K562 treated with DMSO at 1 percent for 48 hours (cell line): ENCODE data around the gene ATP6V1G1. TPM values are rescaled to one million over a fixed set of nuclear protein-coding genes. Genes with fewer than 3 reads are reported as not detected.

Source experiments
- total RNA-seq: library from RNA; unstranded; fragments of 300-600 nt; gene quantifications from 2 replicates; pipeline ENCODE4 v1.2.3, GENCODE V29; 2022; ENCODE audit warnings: low replicate concordance; ENCODE audit errors: extremely low read depth

The ATP6V1G1 gene, protein sequence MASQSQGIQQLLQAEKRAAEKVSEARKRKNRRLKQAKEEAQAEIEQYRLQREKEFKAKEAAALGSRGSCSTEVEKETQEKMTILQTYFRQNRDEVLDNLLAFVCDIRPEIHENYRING
- not detected in 2 replicates for total RNA-seq

DNA sequence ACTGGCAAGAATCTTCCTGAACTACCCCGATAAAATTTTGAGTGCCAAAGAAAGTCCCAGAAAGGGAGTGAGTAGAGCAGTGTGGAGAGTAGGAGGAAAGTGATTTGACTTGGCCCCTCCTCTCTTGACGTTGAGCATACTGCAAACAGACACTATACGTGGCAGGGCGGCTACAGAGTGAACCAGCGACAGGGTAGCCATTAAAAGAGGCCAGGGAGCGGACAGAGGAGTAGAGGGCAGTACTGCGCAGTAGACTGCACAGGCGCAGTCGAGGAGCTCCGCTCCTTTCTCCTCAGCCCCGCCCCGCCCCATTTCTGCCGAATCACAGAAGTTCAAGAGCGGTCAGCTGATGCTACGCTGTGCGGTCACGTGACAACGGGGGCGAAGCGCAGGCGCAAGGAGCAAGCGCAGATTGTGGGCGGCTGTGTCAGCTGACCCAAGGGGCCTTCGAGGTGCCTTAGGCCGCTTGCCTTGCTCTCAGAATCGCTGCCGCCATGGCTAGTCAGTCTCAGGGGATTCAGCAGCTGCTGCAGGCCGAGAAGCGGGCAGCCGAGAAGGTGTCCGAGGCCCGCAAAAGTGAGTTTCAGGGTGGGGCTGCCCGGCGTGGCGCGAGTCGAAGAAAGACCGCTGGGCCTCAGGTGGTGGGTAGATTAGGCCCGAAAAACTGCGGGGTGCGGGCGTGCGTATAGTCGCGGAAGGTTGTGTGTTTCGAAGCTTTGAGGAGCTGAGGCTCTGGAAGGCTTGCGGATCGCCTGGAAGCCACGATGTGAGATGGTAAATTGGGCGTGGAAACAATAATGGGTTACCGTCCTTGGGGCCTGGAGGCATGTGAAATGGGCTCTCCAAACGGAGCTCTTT lies at the start of gene ATP6V1G1:
Gene ATP6V1G1 (plus strand): TSS at position 425 of the 858 bp plus-strand sequence. CDS start 70 bp downstream, at position 495.

Other genes with a start within 250 kb of the ATP6V1G1 start
- gene AKNA, start 199.8 kb upstream of the ATP6V1G1 start, total RNA-seq: not detected in 2 replicates
- gene WHRN, start 82.3 kb upstream of the ATP6V1G1 start, total RNA-seq: not detected in 2 replicates
- not detected in 2 replicates for gene TMEM268, start 23.5 kb downstream of the ATP6V1G1 start, total RNA-seq
- gene TEX53, start 70.0 kb downstream of the ATP6V1G1 start, total RNA-seq: not detected in 2 replicates
- gene TEX48, start 94.4 kb downstream of the ATP6V1G1 start, total RNA-seq: not detected in 2 replicates
- not detected in 2 replicates for gene TNFSF15, start 218.3 kb downstream of the ATP6V1G1 start, total RNA-seq